Measurements from ENCODE around the gene VPS54. TPM values are rescaled to one million over a fixed set of nuclear protein-coding genes. Genes with fewer than 3 reads are reported as not detected.
"Not testable (repeated sequence)": the region's sequence is repeated elsewhere in the genome, so short reads cannot be mapped to it uniquely, and the experiment has no call there.

The VPS54 gene
- total RNA-seq, 1 experiment from 2014 or later, result 19.1 TPM

- H3K4me3 ChIP-seq (ENCODE audit: low read depth, low read length, poor library complexity, severe bottlenecking), result no peak overlapping the region
- CTCF ChIA-PET, result no interaction called here
- H3K36me3 ChIP-seq (ENCODE audit: insufficient read depth, low read length, poor library complexity, severe bottlenecking), result no peaks in the 10 kb centered on the region
- TF ChIP-seq EZH2 (IDR thresholded peaks at IDR 0.05; ENCODE audit: borderline replicate concordance, low read depth, low read length, poor library complexity, severe bottlenecking), result no peak
- TF ChIP-seq, protein P1, sequence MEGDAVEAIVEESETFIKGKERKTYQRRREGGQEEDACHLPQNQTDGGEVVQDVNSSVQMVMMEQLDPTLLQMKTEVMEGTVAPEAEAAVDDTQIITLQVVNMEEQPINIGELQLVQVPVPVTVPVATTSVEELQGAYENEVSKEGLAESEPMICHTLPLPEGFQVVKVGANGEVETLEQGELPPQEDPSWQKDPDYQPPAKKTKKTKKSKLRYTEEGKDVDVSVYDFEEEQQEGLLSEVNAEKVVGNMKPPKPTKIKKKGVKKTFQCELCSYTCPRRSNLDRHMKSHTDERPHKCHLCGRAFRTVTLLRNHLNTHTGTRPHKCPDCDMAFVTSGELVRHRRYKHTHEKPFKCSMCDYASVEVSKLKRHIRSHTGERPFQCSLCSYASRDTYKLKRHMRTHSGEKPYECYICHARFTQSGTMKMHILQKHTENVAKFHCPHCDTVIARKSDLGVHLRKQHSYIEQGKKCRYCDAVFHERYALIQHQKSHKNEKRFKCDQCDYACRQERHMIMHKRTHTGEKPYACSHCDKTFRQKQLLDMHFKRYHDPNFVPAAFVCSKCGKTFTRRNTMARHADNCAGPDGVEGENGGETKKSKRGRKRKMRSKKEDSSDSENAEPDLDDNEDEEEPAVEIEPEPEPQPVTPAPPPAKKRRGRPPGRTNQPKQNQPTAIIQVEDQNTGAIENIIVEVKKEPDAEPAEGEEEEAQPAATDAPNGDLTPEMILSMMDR (conservative IDR thresholded peaks at IDR 0.05; ENCODE audit: low read depth, low read length), result no peak
- no peak overlapping the region for H3K27ac ChIP-seq (ENCODE audit: low read depth, low read length, poor library complexity, severe bottlenecking)
- intact Hi-C loops (cut with micrococcal nuclease; ENCODE audit: unreplicated experiment), result no loop called here
- no peak for DNase-seq (ENCODE audit: low spot score)
- BruUV-seq (replicated peaks), result no TSS peak
- POLR2A ChIA-PET (ENCODE audit: low non-redundant PET), result no interaction called here
- H3K9me3 ChIP-seq (ENCODE audit: low read depth, low read length, poor library complexity, severe bottlenecking), result no peaks in the 10 kb centered on the region
- peaks cover 29% of the 10 kb centered on the region for H3K4me1 ChIP-seq (ENCODE audit: insufficient read depth, low read length, poor library complexity, severe bottlenecking)
- no peaks in the 10 kb centered on the region for H3K27me3 ChIP-seq (replicated peaks; ENCODE audit: insufficient read depth, low read depth, low read length, poor library complexity)
Observed at GRCh38 chr2:63850649-63851048, 168.6 kb downstream of the VPS54 start.

- Histone ChIP-seq H3K27me3 (replicated peaks; ENCODE audit: insufficient read depth, low read depth, low read length, poor library complexity) (no peaks in the 10 kb centered on the region), H3K4me3 (ENCODE audit: low read depth, low read length, poor library complexity, severe bottlenecking) (no peak overlapping the region), H3K27ac (ENCODE audit: low read depth, low read length, poor library complexity, severe bottlenecking) (no peak overlapping the region), H3K4me1 (ENCODE audit: insufficient read depth, low read length, poor library complexity, severe bottlenecking) (peaks cover 29% of the 10 kb centered on the region), H3K36me3 (ENCODE audit: insufficient read depth, low read length, poor library complexity, severe bottlenecking) (no peaks in the 10 kb centered on the region), H3K9me3 (ENCODE audit: low read depth, low read length, poor library complexity, severe bottlenecking) (no peaks in the 10 kb centered on the region)
- intact Hi-C loops (cut with micrococcal nuclease; ENCODE audit: unreplicated experiment), result no loop called here
- ChIA-PET CTCF (no interaction called here), POLR2A (ENCODE audit: low non-redundant PET) (no interaction called here)
- no TSS peak for BruUV-seq (replicated peaks)
- DNase-seq (ENCODE audit: low spot score), result no peak
- TF ChIP-seq, protein P1 (conservative IDR thresholded peaks at IDR 0.05; ENCODE audit: low read depth, low read length), result no peak
- TF ChIP-seq EZH2 (IDR thresholded peaks at IDR 0.05; ENCODE audit: borderline replicate concordance, low read depth, low read length, poor library complexity, severe bottlenecking), result no peak
Observed at GRCh38 chr2:63850204-63850571, 169.0 kb downstream of the VPS54 start.

- POLR2A ChIA-PET (ENCODE audit: low non-redundant PET), result no interaction called here
- intact Hi-C loops (cut with micrococcal nuclease; ENCODE audit: unreplicated experiment), result no loop called here
- CTCF ChIA-PET, result interaction anchor here (1.0 kb wide), 1 partner anchor 12 kb away, joined by 3 read pairs; no protein-coding TSS in a partner anchor
Observed at GRCh38 chr2:63849381-63850203, 169.6 kb downstream of the VPS54 start.

GRCh38 chr2:63847571-63847970, 171.7 kb downstream of the VPS54 start:
- intact Hi-C loops (cut with micrococcal nuclease; ENCODE audit: unreplicated experiment), result not testable (repeated sequence)

More at GRCh38 chr2:63849381-63850203, 169.6 kb downstream of the VPS54 start:
- Histone ChIP-seq H3K36me3 (ENCODE audit: insufficient read depth, low read length, poor library complexity, severe bottlenecking) (no peaks in the 10 kb centered on the region), H3K27ac (ENCODE audit: low read depth, low read length, poor library complexity, severe bottlenecking) (peak overlapping the region; percentile 1), H3K4me3 (ENCODE audit: low read depth, low read length, poor library complexity, severe bottlenecking) (no peak overlapping the region), H3K9me3 (ENCODE audit: low read depth, low read length, poor library complexity, severe bottlenecking) (no peaks in the 10 kb centered on the region), H3K4me1 (ENCODE audit: insufficient read depth, low read length, poor library complexity, severe bottlenecking) (peaks cover 29% of the 10 kb centered on the region), H3K27me3 (replicated peaks; ENCODE audit: insufficient read depth, low read depth, low read length, poor library complexity) (no peaks in the 10 kb centered on the region)
- no TSS peak for BruUV-seq (replicated peaks)
- TF ChIP-seq, protein P1 (conservative IDR thresholded peaks at IDR 0.05; ENCODE audit: low read depth, low read length), result no peak
- no peak for TF ChIP-seq EZH2 (IDR thresholded peaks at IDR 0.05; ENCODE audit: borderline replicate concordance, low read depth, low read length, poor library complexity, severe bottlenecking)
- DNase-seq (ENCODE audit: low spot score), result no peak

More at GRCh38 chr2:63847571-63847970, 171.7 kb downstream of the VPS54 start:
- H3K27ac ChIP-seq (ENCODE audit: low read depth, low read length, poor library complexity, severe bottlenecking); CTCF ChIA-PET; BruUV-seq (replicated peaks); H3K9me3 ChIP-seq (ENCODE audit: low read depth, low read length, poor library complexity, severe bottlenecking); POLR2A ChIA-PET (ENCODE audit: low non-redundant PET); H3K27me3 ChIP-seq (replicated peaks; ENCODE audit: insufficient read depth, low read depth, low read length, poor library complexity); DNase-seq (ENCODE audit: low spot score); H3K4me3 ChIP-seq (ENCODE audit: low read depth, low read length, poor library complexity, severe bottlenecking); H3K36me3 ChIP-seq (ENCODE audit: insufficient read depth, low read length, poor library complexity, severe bottlenecking): not testable (repeated sequence)
- peaks cover 35% of the 10 kb centered on the region for H3K4me1 ChIP-seq (ENCODE audit: insufficient read depth, low read length, poor library complexity, severe bottlenecking)
